Measurements from ENCODE around the gene MYBPC1. TPM values are rescaled to one million over a fixed set of nuclear protein-coding genes. Genes with fewer than 3 reads are reported as not detected.

MYBPC1 gene
- total RNA-seq, 1 donor from 2014 or later: not detected

DNA sequence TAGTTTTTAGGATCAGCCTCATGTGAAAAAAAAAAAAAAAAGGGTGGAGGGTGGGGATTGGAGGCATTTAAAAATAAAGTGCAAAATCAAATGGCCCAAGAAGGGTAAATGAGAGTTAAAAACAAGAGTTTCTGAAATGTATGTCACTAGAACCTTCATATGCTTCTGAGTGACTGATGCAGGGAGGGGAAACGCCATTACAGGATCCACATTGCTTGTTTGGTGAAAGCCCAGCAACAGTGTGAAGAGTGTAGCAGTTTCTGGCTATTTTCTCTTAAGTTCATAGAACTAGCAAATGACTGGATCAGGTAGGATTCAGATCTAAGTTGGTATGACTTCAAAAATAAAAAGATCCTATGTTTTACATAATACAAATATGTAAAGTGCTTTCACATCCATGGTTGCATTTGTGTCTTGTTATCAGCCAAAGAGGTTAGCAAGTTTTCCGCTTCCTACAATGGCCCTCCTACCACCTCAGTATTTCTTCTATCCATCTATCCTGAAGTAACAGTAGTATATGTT, 105.6 kb downstream of the MYBPC1 start:
- Histone ChIP-seq H3K27ac (no peak overlapping the region), H3K4me1 (peaks cover 72% of the 10 kb centered on the region)

DNA sequence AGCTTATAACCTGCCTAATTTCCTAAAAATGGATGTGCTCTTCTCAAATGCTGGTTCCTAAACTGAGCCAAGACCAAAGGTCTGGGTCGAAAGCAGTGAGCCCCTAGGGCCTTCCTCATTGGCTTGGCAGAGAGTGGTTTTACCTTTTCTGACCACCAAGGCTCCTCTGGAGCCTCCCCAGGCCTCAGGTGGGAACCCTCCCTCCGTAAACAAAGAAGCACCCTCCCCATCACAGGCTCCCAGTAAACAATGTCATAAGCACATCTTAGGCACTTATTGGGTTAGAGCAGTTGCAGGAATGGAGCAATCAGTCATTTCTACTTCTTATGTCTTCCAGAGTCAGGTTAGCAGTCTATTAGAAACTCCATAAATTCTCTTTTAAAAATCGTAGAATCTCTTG, 108.7 kb downstream of the MYBPC1 start:
- TF ChIP-seq, protein P1, sequence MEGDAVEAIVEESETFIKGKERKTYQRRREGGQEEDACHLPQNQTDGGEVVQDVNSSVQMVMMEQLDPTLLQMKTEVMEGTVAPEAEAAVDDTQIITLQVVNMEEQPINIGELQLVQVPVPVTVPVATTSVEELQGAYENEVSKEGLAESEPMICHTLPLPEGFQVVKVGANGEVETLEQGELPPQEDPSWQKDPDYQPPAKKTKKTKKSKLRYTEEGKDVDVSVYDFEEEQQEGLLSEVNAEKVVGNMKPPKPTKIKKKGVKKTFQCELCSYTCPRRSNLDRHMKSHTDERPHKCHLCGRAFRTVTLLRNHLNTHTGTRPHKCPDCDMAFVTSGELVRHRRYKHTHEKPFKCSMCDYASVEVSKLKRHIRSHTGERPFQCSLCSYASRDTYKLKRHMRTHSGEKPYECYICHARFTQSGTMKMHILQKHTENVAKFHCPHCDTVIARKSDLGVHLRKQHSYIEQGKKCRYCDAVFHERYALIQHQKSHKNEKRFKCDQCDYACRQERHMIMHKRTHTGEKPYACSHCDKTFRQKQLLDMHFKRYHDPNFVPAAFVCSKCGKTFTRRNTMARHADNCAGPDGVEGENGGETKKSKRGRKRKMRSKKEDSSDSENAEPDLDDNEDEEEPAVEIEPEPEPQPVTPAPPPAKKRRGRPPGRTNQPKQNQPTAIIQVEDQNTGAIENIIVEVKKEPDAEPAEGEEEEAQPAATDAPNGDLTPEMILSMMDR (IDR thresholded peaks at IDR 0.05): no peak
- no peaks in the 10 kb centered on the region for H3K36me3 ChIP-seq
- intact Hi-C loops (cut with DNase I): no loop called here
- H3K4me1 ChIP-seq: peaks cover 54% of the 10 kb centered on the region
- H3K27ac ChIP-seq: no peak overlapping the region
- H3K27me3 ChIP-seq: no peaks in the 10 kb centered on the region
- H3K4me3 ChIP-seq: no peak overlapping the region
- H3K9me3 ChIP-seq: no peaks in the 10 kb centered on the region
- no peak for DNase-seq (ENCODE audit: extremely low spot score in 2 of 2)

More for the DNA sequence above, 105.6 kb downstream of the MYBPC1 start:
- H3K4me3 ChIP-seq: no peak overlapping the region
- no peak for DNase-seq (ENCODE audit: extremely low spot score in 2 of 2)
- H3K27me3 ChIP-seq: no peaks in the 10 kb centered on the region
- intact Hi-C loops (cut with DNase I): no loop called here
- no peaks in the 10 kb centered on the region for H3K9me3 ChIP-seq
- no peak for TF ChIP-seq POLR2AphosphoS5 (IDR thresholded peaks at IDR 0.05; ENCODE audit: insufficient read depth in 1 of 2, low read depth in 1 of 2)
- no peak for TF ChIP-seq POLR2A (IDR thresholded peaks at IDR 0.05)
- TF ChIP-seq, protein P1 (IDR thresholded peaks at IDR 0.05): no peak
- H3K36me3 ChIP-seq: no peaks in the 10 kb centered on the region

DNA sequence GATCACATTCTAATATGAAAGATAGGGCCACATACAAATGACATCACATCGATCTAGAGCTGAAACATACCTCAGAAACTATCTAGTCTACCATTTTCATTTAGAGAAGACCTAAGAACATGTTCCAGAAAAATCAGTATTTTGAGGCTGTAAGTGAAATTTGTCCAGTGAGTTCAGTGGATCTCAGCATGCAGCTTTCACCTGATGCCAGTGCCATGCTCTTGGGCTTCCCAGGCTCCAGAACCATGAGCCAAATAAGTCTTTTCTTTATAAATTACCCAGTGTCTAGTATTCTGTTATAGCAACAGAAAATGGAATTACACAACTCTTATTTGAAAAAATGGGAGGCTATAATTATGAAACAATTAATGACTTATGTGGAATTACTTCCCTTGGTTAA, 111.6 kb downstream of the MYBPC1 start:
- no peak for DNase-seq (ENCODE audit: extremely low spot score in 2 of 2)
- Histone ChIP-seq H3K27ac (no peak overlapping the region), H3K27me3 (no peaks in the 10 kb centered on the region), H3K36me3 (no peaks in the 10 kb centered on the region), H3K4me3 (no peak overlapping the region), H3K4me1 (peaks cover 35% of the 10 kb centered on the region), H3K9me3 (no peaks in the 10 kb centered on the region)
- intact Hi-C loops (cut with DNase I): no loop called here
- no peak for TF ChIP-seq POLR2A (IDR thresholded peaks at IDR 0.05)
- TF ChIP-seq, protein P1 (IDR thresholded peaks at IDR 0.05): no peak
- no peak for TF ChIP-seq POLR2AphosphoS5 (IDR thresholded peaks at IDR 0.05; ENCODE audit: insufficient read depth in 1 of 2, low read depth in 1 of 2)

DNA sequence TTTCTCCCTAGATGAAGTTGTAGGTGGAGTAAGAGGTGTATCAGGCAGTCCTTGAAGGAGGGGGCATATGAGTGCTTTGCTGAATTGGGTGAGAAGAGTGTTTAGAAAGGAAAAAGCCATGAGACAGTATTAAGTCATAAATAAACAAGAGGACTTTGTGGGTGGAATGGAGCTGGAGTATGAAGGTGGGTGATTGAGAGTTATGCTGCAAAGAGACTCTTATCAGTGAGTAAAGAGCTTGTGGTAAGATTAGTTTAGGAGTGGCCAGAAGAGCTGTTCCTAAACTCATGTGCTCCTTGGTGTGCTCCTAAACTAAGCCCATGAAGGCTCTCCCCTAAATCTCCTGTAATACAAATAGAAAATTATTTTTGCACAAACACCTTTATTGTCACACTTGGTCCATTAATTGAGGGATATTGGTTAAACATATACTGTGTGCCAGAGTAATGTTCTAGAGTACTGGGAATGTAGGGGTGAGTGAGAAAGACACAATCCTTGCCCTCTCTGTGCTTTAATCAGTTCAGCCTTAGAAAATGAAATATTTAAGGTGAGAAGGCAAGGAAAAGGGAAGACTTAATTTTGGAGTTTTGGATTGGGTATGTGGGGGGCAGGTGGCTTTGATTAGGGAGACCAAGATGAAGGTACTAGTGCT, 112.5 kb downstream of the MYBPC1 start:
- intact Hi-C loops (cut with DNase I): no loop called here
- Histone ChIP-seq H3K36me3 (no peaks in the 10 kb centered on the region), H3K4me3 (no peak overlapping the region), H3K27me3 (no peaks in the 10 kb centered on the region), H3K9me3 (no peaks in the 10 kb centered on the region), H3K4me1 (peaks cover 31% of the 10 kb centered on the region), H3K27ac (no peak overlapping the region)
- TF ChIP-seq POLR2AphosphoS5 (IDR thresholded peaks at IDR 0.05; ENCODE audit: insufficient read depth in 1 of 2, low read depth in 1 of 2) (no peak), POLR2A (IDR thresholded peaks at IDR 0.05) (no peak)
- TF ChIP-seq, protein P1 (IDR thresholded peaks at IDR 0.05): no peak
- no peak for DNase-seq (ENCODE audit: extremely low spot score in 2 of 2)

DNA sequence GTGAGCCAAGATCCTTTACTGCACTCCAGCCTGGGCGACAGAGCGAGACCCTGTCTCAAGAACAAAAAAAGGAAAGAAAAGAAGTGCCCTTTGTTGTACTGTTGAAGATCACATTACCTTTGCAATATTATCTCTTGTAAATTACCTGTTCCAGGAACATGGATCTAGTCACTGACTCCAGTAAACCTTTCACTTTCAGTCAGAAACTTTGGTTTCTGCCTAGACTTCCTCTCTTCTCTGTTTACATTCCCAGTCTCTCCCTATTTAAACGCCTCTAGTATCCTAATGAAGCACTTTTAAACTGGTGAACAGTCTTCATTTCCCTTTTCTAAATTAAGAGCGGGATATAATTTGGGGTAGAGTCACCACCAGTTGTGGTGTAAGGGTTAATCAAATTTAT, 115.5 kb downstream of the MYBPC1 start:
- H3K4me1 ChIP-seq: peaks cover 38% of the 10 kb centered on the region
- intact Hi-C loops (cut with DNase I): no loop called here

More for the DNA sequence above, 115.5 kb downstream of the MYBPC1 start:
- Histone ChIP-seq H3K36me3 (no peaks in the 10 kb centered on the region), H3K27me3 (no peaks in the 10 kb centered on the region), H3K9me3 (no peaks in the 10 kb centered on the region), H3K4me3 (no peak overlapping the region), H3K27ac (no peak overlapping the region)
- TF ChIP-seq POLR2A (IDR thresholded peaks at IDR 0.05) (no peak), POLR2AphosphoS5 (IDR thresholded peaks at IDR 0.05; ENCODE audit: insufficient read depth in 1 of 2, low read depth in 1 of 2) (no peak)
- TF ChIP-seq, protein P1 (IDR thresholded peaks at IDR 0.05): no peak
- no peak for DNase-seq (ENCODE audit: extremely low spot score in 2 of 2)
